Activated CD8-positive, alpha-beta memory T cell treated with anti-CD3 and anti-CD28 coated beads, Interleukin-2, amount 50 U/mL, for 1 hour (primary cell): ENCODE results near the gene CYP2C9.
"Not testable (repeated sequence)": the region's sequence is repeated elsewhere in the genome, so short reads cannot be mapped to it uniquely, and the experiment has no call there.

Experiments used
- DNase-seq: peaks from one replicate; pipeline ENCODE4 v3.0.0-alpha.2; 2020; ENCODE audit errors: extremely low read depth

CYP2C9 gene

GRCh38 chr10:94938383-94938782 is at the start of gene CYP2C9:
Gene CYP2C9, plus strand, starts transcription at chr10:94938658. Its CDS starts 25 bp downstream, at chr10:94938683.
- DNase-seq: no peak

GRCh38 chr10:94889123-94889522 is 49.3 kb upstream of the CYP2C9 start:
- no peak for DNase-seq

- no peak for DNase-seq
Measured at GRCh38 chr10:94890264-94891022, 48.0 kb upstream of the CYP2C9 start.

DNA sequence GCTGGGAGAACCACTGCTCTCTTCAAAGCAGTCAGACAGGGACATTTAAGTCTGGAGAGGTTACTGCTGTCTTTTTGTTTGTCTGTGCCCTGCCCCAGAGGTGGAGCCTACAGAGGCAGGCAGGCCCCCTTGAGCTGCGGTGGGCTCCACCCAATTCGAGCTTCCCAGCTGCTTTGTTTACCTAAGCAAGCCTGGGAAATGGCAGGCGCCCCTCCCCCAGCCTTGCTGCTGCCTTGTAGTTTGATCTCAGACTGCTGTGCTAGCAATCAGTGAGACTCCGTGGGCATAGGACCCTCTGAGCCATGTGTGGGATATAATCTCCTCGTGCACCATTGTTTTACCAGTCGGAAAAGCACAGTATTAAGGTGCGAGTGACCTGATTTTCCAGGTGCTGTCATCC is 40.0 kb upstream of the CYP2C9 start:
- not testable (repeated sequence) for DNase-seq

DNA sequence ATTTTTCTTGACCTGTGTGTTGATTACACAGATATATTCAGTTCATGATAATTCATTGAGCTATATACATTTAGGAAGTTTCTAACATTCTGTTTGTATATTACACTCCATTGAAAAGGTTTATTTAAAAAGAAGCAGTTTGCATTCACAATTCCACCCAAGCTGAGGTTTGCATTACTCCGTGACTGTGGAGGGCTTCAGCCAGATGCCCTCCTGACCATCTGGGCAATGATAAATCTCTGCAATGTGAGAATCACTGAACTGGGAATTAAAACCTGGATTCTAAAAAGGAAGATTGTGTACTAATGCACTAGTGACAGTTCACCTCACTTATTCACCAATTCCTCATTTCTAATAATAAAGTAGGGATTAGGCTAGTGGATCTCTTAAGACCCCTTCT is 36.4 kb upstream of the CYP2C9 start:
- no peak for DNase-seq

DNA sequence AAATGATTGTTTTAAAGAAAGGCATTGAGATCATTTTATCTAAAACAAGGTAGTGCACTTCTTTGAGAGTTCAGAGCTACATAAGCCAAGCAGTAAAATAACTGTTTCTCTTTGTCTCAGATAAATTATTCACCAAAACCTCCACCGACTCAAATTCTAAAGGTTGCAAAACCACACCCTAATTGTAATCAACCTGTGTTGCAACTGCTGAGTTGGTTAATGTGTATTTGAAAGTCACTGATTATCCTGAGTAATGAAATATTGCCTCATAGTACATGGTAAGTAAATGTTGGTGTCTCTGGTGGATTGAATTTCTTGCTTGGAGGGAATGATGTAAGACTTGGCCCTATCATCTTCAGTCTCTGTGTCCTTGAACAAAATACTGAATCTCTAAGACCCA is 35.9 kb upstream of the CYP2C9 start:
- DNase-seq: no peak

- not testable (repeated sequence) for DNase-seq
Measured at GRCh38 chr10:94904506-94905148, 33.8 kb upstream of the CYP2C9 start.

- DNase-seq: no peak
Measured at GRCh38 chr10:94916423-94916822, 22.0 kb upstream of the CYP2C9 start.

DNA sequence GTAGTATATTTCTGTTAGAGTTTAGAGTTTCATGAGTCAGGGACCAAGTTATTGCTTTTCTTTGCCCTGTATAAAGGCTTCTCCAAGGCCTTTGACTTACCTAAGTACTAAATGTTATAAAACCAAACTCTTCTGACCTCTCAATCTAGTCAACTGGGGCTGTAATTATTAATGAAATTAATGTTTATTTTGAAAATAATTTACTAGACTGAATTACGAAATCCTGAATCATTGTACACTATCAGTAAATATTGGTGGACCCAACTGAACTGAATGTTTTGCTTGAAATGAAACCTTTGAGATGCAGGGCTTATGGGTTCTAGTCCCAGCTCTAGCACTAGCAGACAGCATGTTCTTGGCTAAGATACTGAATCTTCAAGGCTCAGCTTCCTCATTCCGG is 1.7 kb upstream of the CYP2C9 start:
- DNase-seq: no peak

GRCh38 chr10:94943432-94944103 is 5.1 kb downstream of the CYP2C9 start:
- DNase-seq: not testable (repeated sequence)

- not testable (repeated sequence) for DNase-seq
Measured at GRCh38 chr10:94946181-94946580, 7.7 kb downstream of the CYP2C9 start.

DNA sequence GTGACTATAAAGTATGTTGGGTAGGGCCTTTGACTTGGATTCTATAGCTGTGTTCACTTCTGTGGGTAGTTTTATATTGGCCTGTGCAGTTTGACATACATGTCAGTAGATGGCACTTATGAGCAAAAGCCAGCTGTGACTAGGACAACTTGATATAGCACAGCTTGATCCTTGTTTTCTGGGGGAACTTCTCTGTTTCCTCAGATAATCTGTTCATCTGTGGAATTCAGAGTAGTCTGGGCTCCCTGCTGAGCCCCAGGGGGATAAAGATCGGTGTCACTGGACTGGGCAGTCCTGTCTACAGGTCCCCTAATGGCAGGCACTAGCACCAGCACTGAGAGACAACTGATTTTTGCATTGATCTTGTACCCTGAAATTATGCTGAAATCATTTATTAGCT is 25.4 kb downstream of the CYP2C9 start:
- DNase-seq: no peak

- no peak for DNase-seq
Measured at GRCh38 chr10:94983555-94983954, 45.1 kb downstream of the CYP2C9 start.

GRCh38 chr10:94989192-94989591 is 50.7 kb downstream of the CYP2C9 start:
- DNase-seq: no peak

DNA sequence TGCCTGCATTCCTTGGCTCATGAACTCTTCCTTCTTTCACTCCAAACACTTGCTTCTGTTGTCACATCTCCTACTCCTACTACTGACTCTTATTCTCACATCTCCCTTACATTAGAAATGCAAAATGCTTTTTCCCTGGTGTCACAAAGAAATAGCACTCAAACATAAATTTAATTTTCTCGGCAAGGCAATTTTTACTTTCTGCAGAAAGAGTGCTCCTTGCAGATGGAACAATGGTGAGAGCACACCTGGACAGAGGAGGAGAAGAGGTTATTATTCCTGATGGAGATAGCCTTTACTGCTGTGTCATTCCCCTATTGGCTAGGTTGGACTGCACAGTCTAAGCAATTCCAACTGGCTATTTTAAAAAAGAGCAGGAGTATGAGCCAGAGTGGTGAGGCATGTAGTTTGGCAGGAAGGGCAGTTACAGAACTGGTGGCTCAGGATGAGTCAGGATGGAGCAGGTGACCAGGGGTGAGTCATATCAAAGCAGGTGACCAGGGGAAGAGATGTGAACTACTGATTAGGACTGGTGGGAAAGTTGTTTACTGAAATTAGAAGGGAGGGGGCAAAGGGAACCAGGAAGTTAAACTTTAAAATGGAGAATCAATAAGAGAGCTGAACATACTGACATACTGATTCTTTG is 52.9 kb downstream of the CYP2C9 start:
- DNase-seq: no peak

GRCh38 chr10:94992811-94993210 is 54.4 kb downstream of the CYP2C9 start:
- no peak for DNase-seq

GRCh38 chr10:94997741-94998174 is 59.3 kb downstream of the CYP2C9 start:
- no peak for DNase-seq

DNA sequence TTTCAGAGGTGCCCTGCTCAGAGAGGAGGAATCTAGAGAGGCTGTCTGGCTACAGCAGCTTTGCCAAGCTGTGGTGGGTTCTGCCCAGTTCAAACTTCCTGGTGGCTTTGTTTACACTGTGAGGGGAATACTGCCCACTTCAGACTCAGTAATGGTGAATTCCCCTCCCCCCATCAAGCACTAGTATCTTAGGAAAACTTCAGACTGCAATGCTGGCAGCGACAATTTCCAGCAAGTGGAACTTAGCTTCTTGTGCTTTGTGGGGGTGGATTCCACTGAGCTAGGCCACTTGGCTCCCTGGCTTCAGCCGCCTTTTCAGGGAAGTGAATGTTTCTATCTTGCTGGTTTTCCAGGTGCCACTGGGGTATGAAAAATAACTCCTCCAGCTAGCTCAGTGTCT is 88.0 kb downstream of the CYP2C9 start:
- no peak for DNase-seq

- no peak for DNase-seq
Measured at GRCh38 chr10:95031656-95032055, 93.2 kb downstream of the CYP2C9 start.

DNA sequence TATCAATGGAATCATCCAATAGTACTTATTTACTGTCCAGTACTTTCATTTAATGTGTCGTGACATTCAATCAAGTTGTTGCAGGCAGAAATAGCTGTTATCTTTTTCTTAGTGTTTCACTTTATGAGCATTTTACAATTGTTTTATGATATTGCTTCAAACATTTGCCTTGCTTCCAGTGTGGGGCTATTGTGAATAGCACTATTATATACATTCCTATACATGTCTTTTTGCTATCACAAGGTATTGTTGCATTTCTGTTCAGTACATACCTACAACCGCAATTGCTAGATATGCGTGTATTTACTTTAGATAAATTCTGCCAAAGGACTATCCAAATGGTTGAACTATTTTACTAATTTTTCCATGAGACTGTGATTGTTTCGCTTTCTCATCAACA is 95.9 kb downstream of the CYP2C9 start:
- no peak for DNase-seq

DNA sequence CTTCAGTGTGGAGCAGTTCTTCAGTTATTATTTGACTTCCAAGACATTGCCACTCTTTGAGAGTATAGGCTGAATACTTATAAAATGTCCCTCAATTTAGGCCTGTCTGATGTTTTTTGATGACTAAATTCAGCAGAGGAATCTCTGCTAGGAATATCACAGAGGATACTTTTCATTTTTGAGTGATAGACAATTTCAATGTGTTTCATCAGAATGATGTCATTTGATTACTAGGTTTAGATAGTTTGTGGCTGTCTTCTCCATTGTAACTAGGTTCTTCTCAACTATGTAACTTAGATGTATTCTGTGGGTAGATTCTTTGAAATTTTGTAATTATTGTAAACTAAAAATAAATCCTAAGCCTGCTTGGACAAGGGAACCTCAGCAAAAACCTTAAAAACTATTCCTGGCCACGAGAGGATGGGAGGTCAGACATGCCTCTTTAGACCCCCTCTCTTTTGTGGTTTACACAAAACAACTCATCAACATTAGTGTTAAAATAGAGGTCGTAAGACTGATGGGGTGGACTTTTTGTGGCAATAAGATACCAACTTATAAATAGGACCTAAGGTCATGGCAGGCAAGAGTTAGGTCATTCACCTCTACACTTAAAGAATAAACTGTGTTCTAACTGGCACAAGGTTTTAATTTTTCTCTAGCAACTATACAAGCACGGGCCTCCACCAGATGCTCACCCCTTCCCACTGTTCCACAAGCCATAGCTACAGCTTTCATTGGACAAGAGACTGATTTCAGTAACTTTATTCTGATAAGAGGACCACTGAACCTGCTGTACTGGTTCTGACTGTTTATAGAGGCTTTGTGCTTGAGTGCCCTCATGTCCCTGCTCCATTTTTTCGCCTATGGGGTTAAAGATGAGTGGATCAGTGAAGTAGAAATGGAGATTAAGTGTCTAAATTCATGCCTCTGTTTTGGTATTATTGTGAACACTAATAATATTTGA is 97.2 kb downstream of the CYP2C9 start:
- DNase-seq: no peak
